ENCODE results near the gene PRRC2A. TPM values are rescaled to one million over a fixed set of nuclear protein-coding genes. Genes with fewer than 3 reads are reported as not detected.

PRRC2A gene
- total and polyA plus RNA-seq, 2 donors = 35.3 to 148 TPM

GRCh38 chr6:31645325-31645724, 24.8 kb downstream of the PRRC2A start:
- Histone ChIP-seq H3K9me3 (ENCODE audit: control insufficient read depth in 2 of 2, insufficient read depth in 1 of 2, low read length in 1 of 2) (no peaks in the 10 kb centered on the region), H3K27ac (ENCODE audit: low read depth in 1 of 2, low read length in 1 of 2) (no peak overlapping the region), H3K27me3 (ENCODE audit: control insufficient read depth in 2 of 2, insufficient read depth in 1 of 2, low read length in 1 of 2) (no peaks in the 10 kb centered on the region), H3K36me3 (ENCODE audit: control insufficient read depth in 2 of 2, insufficient read depth in 2 of 2, low read length in 1 of 2) (peaks cover 87 to 93% of the 10 kb centered on the region in 2 donors), H3K4me1 (ENCODE audit: control insufficient read depth in 2 of 2, insufficient read depth in 2 of 2, low read length in 2 of 2) (no peaks in the 10 kb centered on the region), H3K4me3 (ENCODE audit: low read length in 2 of 2) (no peak overlapping the region)
- over 99% methylated on average over 9 of the region's 9 CpGs for WGBS
- no peak for DNase-seq (ENCODE audit: low read depth in 6 of 9, low spot score in 9 of 9)

- peak overlapping the region; percentile 96 to 97 for H3K27ac ChIP-seq (ENCODE audit: low read depth in 1 of 2, low read length in 1 of 2)
- WGBS = 5% methylated on average over 29 of the region's 29 CpGs
- H3K4me3 ChIP-seq (ENCODE audit: low read length in 2 of 2) = peak overlapping the region; percentile 72 to 86
- peaks cover 31 to 52% of the 10 kb centered on the region in 2 donors for H3K36me3 ChIP-seq (ENCODE audit: control insufficient read depth in 2 of 2, insufficient read depth in 2 of 2, low read length in 1 of 2)
- no peaks in the 10 kb centered on the region for H3K27me3 ChIP-seq (ENCODE audit: control insufficient read depth in 2 of 2, insufficient read depth in 1 of 2, low read length in 1 of 2)
- H3K9me3 ChIP-seq (ENCODE audit: control insufficient read depth in 2 of 2, insufficient read depth in 1 of 2, low read length in 1 of 2) = no peaks in the 10 kb centered on the region
- peaks cover 9 to 19% of the 10 kb centered on the region in 2 donors for H3K4me1 ChIP-seq (ENCODE audit: control insufficient read depth in 2 of 2, insufficient read depth in 2 of 2, low read length in 2 of 2)
- peak in 1 of 9 donors; percentile 27 for DNase-seq (ENCODE audit: low read depth in 6 of 9, low spot score in 9 of 9)
Measured at GRCh38 chr6:31651602-31652191, 31.2 kb downstream of the PRRC2A start.

- no peak for DNase-seq (ENCODE audit: low read depth in 6 of 9, low spot score in 9 of 9)
- no peaks in the 10 kb centered on the region for H3K9me3 ChIP-seq (ENCODE audit: control insufficient read depth in 2 of 2, insufficient read depth in 1 of 2, low read length in 1 of 2)
- WGBS = 12% methylated on average over 37 of the region's 37 CpGs
- H3K36me3 ChIP-seq (ENCODE audit: control insufficient read depth in 2 of 2, insufficient read depth in 2 of 2, low read length in 1 of 2) = peaks cover 26 to 47% of the 10 kb centered on the region in 2 donors
- peak overlapping the region; percentile 72 to 86 for H3K4me3 ChIP-seq (ENCODE audit: low read length in 2 of 2)
- H3K27ac ChIP-seq (ENCODE audit: low read depth in 1 of 2, low read length in 1 of 2) = peak overlapping the region; percentile 96 to 97
- H3K27me3 ChIP-seq (ENCODE audit: control insufficient read depth in 2 of 2, insufficient read depth in 1 of 2, low read length in 1 of 2) = no peaks in the 10 kb centered on the region
- H3K4me1 ChIP-seq (ENCODE audit: control insufficient read depth in 2 of 2, insufficient read depth in 2 of 2, low read length in 2 of 2) = peaks cover 9 to 25% of the 10 kb centered on the region in 2 donors
Measured at GRCh38 chr6:31652925-31653724, 32.6 kb downstream of the PRRC2A start.

- H3K36me3 ChIP-seq (ENCODE audit: control insufficient read depth in 2 of 2, insufficient read depth in 2 of 2, low read length in 1 of 2) = peaks cover 14 to 40% of the 10 kb centered on the region in 2 donors
Measured at GRCh38 chr6:31654574-31655348, 34.2 kb downstream of the PRRC2A start.

GRCh38 chr6:31655349-31656237, 35.1 kb downstream of the PRRC2A start, which contains the start of gene APOM:
TSS of gene APOM (plus strand) at chr6:31655894. CDS start at chr6:31655967, 73 bp downstream.
- H3K27ac ChIP-seq (ENCODE audit: low read depth in 1 of 2, low read length in 1 of 2) = no peak within 1 kb of the TSS
- whole genome bisulfite sequencing = 97% methylated on average over 8 of the region's 8 CpGs
- H3K4me1 ChIP-seq (ENCODE audit: control insufficient read depth in 2 of 2, insufficient read depth in 2 of 2, low read length in 2 of 2) = peaks cover 22 to 46% of the 10 kb centered on the region in 2 donors
- DNase-seq (ENCODE audit: low read depth in 6 of 9, low spot score in 9 of 9) = no peak
- no peaks in the 10 kb centered on the region for H3K9me3 ChIP-seq (ENCODE audit: control insufficient read depth in 2 of 2, insufficient read depth in 1 of 2, low read length in 1 of 2)
- H3K4me3 ChIP-seq (ENCODE audit: low read length in 2 of 2) = no peak within 1 kb of the TSS
- H3K27me3 ChIP-seq (ENCODE audit: control insufficient read depth in 2 of 2, insufficient read depth in 1 of 2, low read length in 1 of 2) = no peaks in the 10 kb centered on the region
- peaks cover 14 to 34% of the 10 kb centered on the region in 2 donors for H3K36me3 ChIP-seq (ENCODE audit: control insufficient read depth in 2 of 2, insufficient read depth in 2 of 2, low read length in 1 of 2)

More at GRCh38 chr6:31654574-31655348, 34.2 kb downstream of the PRRC2A start:
- DNase-seq (ENCODE audit: low read depth in 6 of 9, low spot score in 9 of 9) = no peak
- Histone ChIP-seq H3K4me3 (ENCODE audit: low read length in 2 of 2) (no peak overlapping the region), H3K4me1 (ENCODE audit: control insufficient read depth in 2 of 2, insufficient read depth in 2 of 2, low read length in 2 of 2) (peaks cover 21 to 41% of the 10 kb centered on the region in 2 donors), H3K27ac (ENCODE audit: low read depth in 1 of 2, low read length in 1 of 2) (no peak overlapping the region), H3K9me3 (ENCODE audit: control insufficient read depth in 2 of 2, insufficient read depth in 1 of 2, low read length in 1 of 2) (no peaks in the 10 kb centered on the region), H3K27me3 (ENCODE audit: control insufficient read depth in 2 of 2, insufficient read depth in 1 of 2, low read length in 1 of 2) (no peaks in the 10 kb centered on the region)
- WGBS = 97% methylated on average over 8 of the region's 8 CpGs

- Histone ChIP-seq H3K4me3 (ENCODE audit: low read length in 2 of 2) (no peak overlapping the region), H3K36me3 (ENCODE audit: control insufficient read depth in 2 of 2, insufficient read depth in 2 of 2, low read length in 1 of 2) (peaks cover 18 to 42% of the 10 kb centered on the region in 2 donors), H3K27me3 (ENCODE audit: control insufficient read depth in 2 of 2, insufficient read depth in 1 of 2, low read length in 1 of 2) (no peaks in the 10 kb centered on the region), H3K27ac (ENCODE audit: low read depth in 1 of 2, low read length in 1 of 2) (no peak overlapping the region), H3K9me3 (ENCODE audit: control insufficient read depth in 2 of 2, insufficient read depth in 1 of 2, low read length in 1 of 2) (no peaks in the 10 kb centered on the region), H3K4me1 (ENCODE audit: control insufficient read depth in 2 of 2, insufficient read depth in 2 of 2, low read length in 2 of 2) (peaks cover 29 to 54% of the 10 kb centered on the region in 2 donors)
- WGBS = 96% methylated on average over 6 of the region's 6 CpGs
- DNase-seq (ENCODE audit: low read depth in 6 of 9, low spot score in 9 of 9) = no peak
Measured at GRCh38 chr6:31657406-31658157, 37.1 kb downstream of the PRRC2A start.

- H3K4me3 ChIP-seq (ENCODE audit: low read length in 2 of 2) = no peak overlapping the region
- no peak for DNase-seq (ENCODE audit: low read depth in 6 of 9, low spot score in 9 of 9)
- H3K9me3 ChIP-seq (ENCODE audit: control insufficient read depth in 2 of 2, insufficient read depth in 1 of 2, low read length in 1 of 2) = no peaks in the 10 kb centered on the region
- H3K27ac ChIP-seq (ENCODE audit: low read depth in 1 of 2, low read length in 1 of 2) = no peak overlapping the region
- peaks cover 35 to 59% of the 10 kb centered on the region in 2 donors for H3K4me1 ChIP-seq (ENCODE audit: control insufficient read depth in 2 of 2, insufficient read depth in 2 of 2, low read length in 2 of 2)
- peaks cover 18 to 46% of the 10 kb centered on the region in 2 donors for H3K36me3 ChIP-seq (ENCODE audit: control insufficient read depth in 2 of 2, insufficient read depth in 2 of 2, low read length in 1 of 2)
- H3K27me3 ChIP-seq (ENCODE audit: control insufficient read depth in 2 of 2, insufficient read depth in 1 of 2, low read length in 1 of 2) = no peaks in the 10 kb centered on the region
- WGBS = 97% methylated on average over 4 of the region's 4 CpGs
Measured at GRCh38 chr6:31658158-31658688, 37.7 kb downstream of the PRRC2A start.
